Smooth muscle cell (in vitro differentiated cells): ENCODE measurements around the gene NCOR1. TPM values are rescaled to one million over a fixed set of nuclear protein-coding genes. Genes with fewer than 3 reads are reported as not detected.
A peak's percentile ranks its signal among the peaks of the same experiment; 100 is the strongest.

Source experiments
- DNase-seq: peaks from one replicate; lab custom pipeline; 2025; ENCODE audit not compliant: unreplicated experiment; lab: John Stamatoyannopoulos, UW
- H2AFZ ChIP-seq: fragments of 200-600 bp; sonication (generic); 2 replicates; pipeline ENCODE4 v1.6.0; 2016; ENCODE audit warnings: antibody characterized with exemption, low read depth, mild to moderate bottlenecking
- H3F3A ChIP-seq: fragments of 200-600 bp; sonication (generic); 2 replicates; pipeline ENCODE4 v1.6.0; 2017; ENCODE audit warnings: antibody characterized with exemption, low read depth
- H3K27ac ChIP-seq: fragments of 200-600 bp; sonication (generic); 2 replicates; pipeline ENCODE4 v1.5.1; 2016; ENCODE audit warnings: low read depth, mild to moderate bottlenecking
- H3K27me3 ChIP-seq: fragments of 200-600 bp; sonication (generic); 2 replicates; pipeline ENCODE4 v1.6.1; 2016; ENCODE audit warnings: low read depth, mild to moderate bottlenecking
- H3K36me3 ChIP-seq: fragments of 200-600 bp; sonication (generic); 2 replicates; pipeline ENCODE4 v1.5.1; 2016; ENCODE audit warnings: low read depth
- H3K4me1 ChIP-seq: fragments of 200-600 bp; sonication (generic); 2 replicates; pipeline ENCODE4 v1.5.1; 2016; ENCODE audit warnings: low read depth
- H3K4me2 ChIP-seq: fragments of 200-600 bp; sonication (generic); 2 replicates; pipeline ENCODE4 v1.6.0; 2016; ENCODE audit warnings: mild to moderate bottlenecking
- H3K4me3 ChIP-seq: fragments of 200-600 bp; sonication (generic); 2 replicates; pipeline ENCODE4 v1.5.1; 2016; ENCODE audit warnings: mild to moderate bottlenecking
- H3K79me2 ChIP-seq: fragments of 200-600 bp; sonication (generic); 2 replicates; pipeline ENCODE4 v1.6.0; 2016; ENCODE audit warnings: low read depth, mild to moderate bottlenecking
- H3K9ac ChIP-seq: fragments of 200-600 bp; sonication (generic); 2 replicates; pipeline ENCODE4 v1.6.0; 2016; ENCODE audit warnings: low read depth
- H3K9me3 ChIP-seq: fragments of 200-600 bp; sonication (generic); replicated peaks from 2 replicates; pipeline ENCODE4 v1.5.1; 2016; ENCODE audit warnings: low read depth
- H4K20me1 ChIP-seq: fragments of 200-600 bp; sonication (generic); 2 replicates; pipeline ENCODE4 v1.6.0; 2016; ENCODE audit warnings: low read depth
- WGBS: methylation state at CpG from one replicate; pipeline ENCODE4 v1.1.7; 2016; ENCODE audit warnings: low lambda C conversion rate; 5-methylcytosine and 5-hydroxymethylcytosine counted together
- polyA plus RNA-seq: library from polyadenylated mRNA; unstranded; fragments of >200 nt; fragmentation: Nextera tagmentation; extraction: Ambion mirVana; gene quantifications from 2 replicates; pipeline ENCODE4 v1.2.1, GENCODE V29; 2016
- small RNA-seq: library from RNA; depleted of rRNA; stranded (forward); fragments of <200 nt; gene quantifications from one replicate; pipeline ENCODE3, GENCODE V24; 2014
- total RNA-seq: library from RNA; depleted of rRNA; stranded (reverse); fragments of >200 nt; gene quantifications from 2 replicates; pipeline ENCODE4 v1.2.3, GENCODE V29; 2014
- TF ChIP-seq, protein P1 (sequence below): fragments of 200-600 bp; sonication (generic); IDR thresholded peaks from 2 replicates; pipeline ENCODE4 v1.5.1; 2017; ENCODE audit warnings: borderline replicate concordance, mild to moderate bottlenecking, antibody characterized with exemption; ENCODE audit not compliant: insufficient read depth, poor library complexity, severe bottlenecking

NCOR1 gene
- total and polyA plus RNA-seq, 2 experiments from 2014 or later = 79.1 to 119 TPM

DNA sequence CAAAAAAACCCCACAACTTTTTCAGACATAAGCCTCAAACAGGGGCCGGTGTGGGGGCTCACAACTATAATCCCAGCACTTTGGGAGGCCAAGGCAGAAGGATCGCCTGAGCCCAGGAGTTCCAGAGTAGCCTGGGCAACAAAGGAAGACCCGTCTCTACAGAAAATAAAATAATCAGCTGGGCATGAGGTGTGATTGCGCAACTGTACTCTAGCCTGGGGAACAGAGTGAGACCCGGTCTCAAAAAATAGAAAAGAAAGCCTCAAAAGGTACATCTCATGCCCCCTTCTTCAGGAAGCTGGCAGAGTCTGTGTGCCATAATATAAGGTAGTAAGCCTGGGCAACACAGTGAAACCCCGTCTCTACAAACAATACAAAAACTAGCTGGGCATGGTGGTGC is 219.0 kb downstream of the NCOR1 start:
- H3K4me1 ChIP-seq = peaks cover 9% of the 10 kb centered on the region
- no peaks in the 10 kb centered on the region for H3F3A ChIP-seq
- H2AFZ ChIP-seq = no peak overlapping the region
- H3K79me2 ChIP-seq = peaks cover 34% of the 10 kb centered on the region
- no peaks in the 10 kb centered on the region for H3K9me3 ChIP-seq
- DNase-seq = no peak
- H4K20me1 ChIP-seq = peaks cover 8% of the 10 kb centered on the region
- no peaks in the 10 kb centered on the region for H3K27me3 ChIP-seq
- no peak overlapping the region for H3K27ac ChIP-seq
- H3K4me2 ChIP-seq = no peak overlapping the region
- no peak overlapping the region for H3K9ac ChIP-seq
- H3K36me3 ChIP-seq = peaks cover under 1% of the 10 kb centered on the region
- no peak overlapping the region for H3K4me3 ChIP-seq
- TF ChIP-seq, protein P1, sequence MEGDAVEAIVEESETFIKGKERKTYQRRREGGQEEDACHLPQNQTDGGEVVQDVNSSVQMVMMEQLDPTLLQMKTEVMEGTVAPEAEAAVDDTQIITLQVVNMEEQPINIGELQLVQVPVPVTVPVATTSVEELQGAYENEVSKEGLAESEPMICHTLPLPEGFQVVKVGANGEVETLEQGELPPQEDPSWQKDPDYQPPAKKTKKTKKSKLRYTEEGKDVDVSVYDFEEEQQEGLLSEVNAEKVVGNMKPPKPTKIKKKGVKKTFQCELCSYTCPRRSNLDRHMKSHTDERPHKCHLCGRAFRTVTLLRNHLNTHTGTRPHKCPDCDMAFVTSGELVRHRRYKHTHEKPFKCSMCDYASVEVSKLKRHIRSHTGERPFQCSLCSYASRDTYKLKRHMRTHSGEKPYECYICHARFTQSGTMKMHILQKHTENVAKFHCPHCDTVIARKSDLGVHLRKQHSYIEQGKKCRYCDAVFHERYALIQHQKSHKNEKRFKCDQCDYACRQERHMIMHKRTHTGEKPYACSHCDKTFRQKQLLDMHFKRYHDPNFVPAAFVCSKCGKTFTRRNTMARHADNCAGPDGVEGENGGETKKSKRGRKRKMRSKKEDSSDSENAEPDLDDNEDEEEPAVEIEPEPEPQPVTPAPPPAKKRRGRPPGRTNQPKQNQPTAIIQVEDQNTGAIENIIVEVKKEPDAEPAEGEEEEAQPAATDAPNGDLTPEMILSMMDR = no peak
- 81% methylated on average over 6 of the region's 6 CpGs for WGBS

DNA sequence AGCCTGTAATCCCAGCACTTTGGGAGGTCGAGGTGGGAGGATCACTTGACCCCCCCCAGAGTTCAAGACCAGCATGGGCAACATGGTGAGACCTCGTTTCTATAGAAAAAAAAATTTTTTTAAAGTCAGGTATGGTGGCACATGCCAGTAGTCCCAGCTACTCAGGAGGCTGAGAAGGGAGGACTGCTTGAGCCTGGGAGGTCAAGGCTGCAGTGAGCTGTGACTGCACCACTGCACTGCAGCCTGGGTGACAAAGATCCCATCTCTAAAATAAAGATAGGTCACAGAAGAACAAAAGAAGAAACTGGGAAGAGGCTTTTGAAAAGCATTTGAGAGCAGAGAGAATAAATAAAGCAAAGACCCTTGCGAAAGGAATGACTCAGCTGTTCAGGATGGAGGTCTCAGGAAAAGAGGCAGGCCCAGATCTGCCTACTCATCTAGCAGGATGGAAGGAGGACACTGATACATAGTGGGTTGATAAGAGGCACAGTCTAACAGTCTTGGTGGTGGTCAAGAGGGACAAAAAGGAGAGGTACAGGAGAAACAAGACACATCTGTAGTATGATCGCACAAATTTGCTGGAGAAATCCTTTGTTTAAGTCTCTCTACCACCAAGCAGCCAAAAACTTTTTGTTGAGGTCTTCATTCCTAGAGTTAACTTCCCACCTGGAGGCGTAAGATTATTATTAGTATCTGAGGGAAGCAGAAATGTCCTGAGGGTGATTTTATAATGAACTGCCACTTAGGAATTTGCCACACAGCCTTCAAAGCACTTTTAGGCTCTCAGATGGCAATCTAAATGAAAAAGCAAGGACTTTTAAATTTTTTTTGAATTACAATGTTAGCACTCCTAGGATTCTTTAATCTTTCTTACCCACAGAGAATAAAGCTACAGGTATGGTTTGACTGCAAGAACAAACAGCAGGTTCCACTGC is 233.4 kb downstream of the NCOR1 start:
- Histone ChIP-seq H3K9ac (no peak overlapping the region), H3K4me1 (no peaks in the 10 kb centered on the region), H2AFZ (no peak overlapping the region), H3K9me3 (no peaks in the 10 kb centered on the region), H3K79me2 (no peaks in the 10 kb centered on the region), H4K20me1 (no peaks in the 10 kb centered on the region), H3K4me2 (no peak overlapping the region), H3K4me3 (no peak overlapping the region), H3F3A (peaks cover 11% of the 10 kb centered on the region), H3K27ac (peak overlapping the region; percentile 37), H3K36me3 (peaks cover 4% of the 10 kb centered on the region), H3K27me3 (no peaks in the 10 kb centered on the region)
- no peak for DNase-seq
- TF ChIP-seq, protein P1 = no peak
- 76% methylated on average over 5 of the region's 5 CpGs for WGBS

DNA sequence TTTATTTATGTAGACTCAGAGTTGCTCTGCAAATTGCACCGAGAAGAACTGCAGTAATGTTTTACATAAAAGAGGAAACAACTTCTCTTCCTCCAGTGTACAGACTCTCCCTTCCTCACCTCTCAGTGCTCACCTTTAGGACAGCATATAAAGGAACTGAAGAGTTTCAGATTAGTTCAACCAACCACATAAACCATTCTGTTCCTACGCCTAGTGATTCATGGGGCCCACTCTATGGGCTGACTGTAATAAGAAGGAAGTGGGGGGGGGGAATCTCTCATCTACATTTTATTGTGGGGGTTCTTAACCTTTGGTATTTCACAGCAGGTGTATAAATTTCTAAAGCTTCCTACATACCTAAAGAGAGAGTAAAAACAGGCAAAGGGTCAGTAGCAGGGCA is 234.1 kb downstream of the NCOR1 start:
- TF ChIP-seq, protein P1 = no peak
- Histone ChIP-seq H3K4me1 (no peaks in the 10 kb centered on the region), H3K27me3 (no peaks in the 10 kb centered on the region), H3K4me2 (no peak overlapping the region), H3K9me3 (no peaks in the 10 kb centered on the region), H2AFZ (no peak overlapping the region), H3K27ac (no peak overlapping the region), H4K20me1 (no peaks in the 10 kb centered on the region), H3F3A (peaks cover 16% of the 10 kb centered on the region), H3K79me2 (no peaks in the 10 kb centered on the region), H3K4me3 (no peak overlapping the region), H3K9ac (no peak overlapping the region), H3K36me3 (peaks cover under 1% of the 10 kb centered on the region)
- no peak for DNase-seq
- 41% methylated on average over 2 of the region's 2 CpGs for WGBS

Small RNAs within 50 kb of the gene (small RNA-seq; reads per million reads assigned to genes)
- gene RNU6-314P (not detected), gene RNU6-862P (not detected)

Other genes starting within 250 kb of the NCOR1 start
- 11.7 and 16.8 TPM in 2 replicates for gene ZSWIM7, start 215.8 kb downstream of the NCOR1 start, total RNA-seq
- 22.0 and 23.6 TPM in 2 replicates for gene ZSWIM7, start 215.8 kb downstream of the NCOR1 start, polyA plus RNA-seq
- 18.1 and 38.7 TPM in 2 replicates for gene TTC19, start 215.7 kb downstream of the NCOR1 start, total RNA-seq
- 17.4 and 22.9 TPM in 2 replicates for gene TTC19, start 215.7 kb downstream of the NCOR1 start, polyA plus RNA-seq
- 33.5 and 56.0 TPM in 2 replicates for gene PIGL, start 1.7 kb upstream of the NCOR1 start, total RNA-seq
- gene PIGL, start 1.7 kb upstream of the NCOR1 start, polyA plus RNA-seq = 20.2 and 30.1 TPM in 2 replicates
- 17.5 and 21.2 TPM in 2 replicates for gene CENPV, start 137.9 kb upstream of the NCOR1 start, total RNA-seq
- 33.9 and 44.5 TPM in 2 replicates for gene CENPV, start 137.9 kb upstream of the NCOR1 start, polyA plus RNA-seq
- gene UBB, start 165.6 kb upstream of the NCOR1 start, total RNA-seq = 1,100 and 1,184 TPM in 2 replicates
- gene UBB, start 165.6 kb upstream of the NCOR1 start, polyA plus RNA-seq = 2,038 and 2,323 TPM in 2 replicates
- 51.4 and 58.0 TPM in 2 replicates for gene TRPV2, start 200.0 kb upstream of the NCOR1 start, total RNA-seq
- gene TRPV2, start 200.0 kb upstream of the NCOR1 start, polyA plus RNA-seq = 65.6 and 92.9 TPM in 2 replicates